ENCODE results near the gene CNTNAP2.

The CNTNAP2 gene

DNA sequence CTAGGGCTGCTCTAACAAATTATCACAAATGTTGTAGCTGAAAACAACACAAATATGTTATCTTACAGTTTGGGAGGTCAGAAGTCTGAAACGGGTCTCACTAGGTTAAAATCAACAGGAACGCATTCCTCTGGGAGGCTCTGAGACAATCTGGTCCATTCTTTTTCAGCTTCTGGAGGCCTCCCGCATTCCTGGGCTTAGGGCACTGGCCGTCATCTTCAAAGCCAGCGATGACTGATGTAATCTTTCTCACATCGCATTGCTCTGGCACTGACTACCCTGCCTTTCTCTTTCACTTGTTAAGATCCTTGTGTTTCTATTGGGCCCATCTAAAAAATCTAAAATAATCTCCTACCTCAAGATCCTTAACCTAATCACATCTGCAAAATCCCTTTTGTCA lies 1402.5 kb downstream of the CNTNAP2 start:
- no peak for DNase-seq (ENCODE audit: low read depth)

DNA sequence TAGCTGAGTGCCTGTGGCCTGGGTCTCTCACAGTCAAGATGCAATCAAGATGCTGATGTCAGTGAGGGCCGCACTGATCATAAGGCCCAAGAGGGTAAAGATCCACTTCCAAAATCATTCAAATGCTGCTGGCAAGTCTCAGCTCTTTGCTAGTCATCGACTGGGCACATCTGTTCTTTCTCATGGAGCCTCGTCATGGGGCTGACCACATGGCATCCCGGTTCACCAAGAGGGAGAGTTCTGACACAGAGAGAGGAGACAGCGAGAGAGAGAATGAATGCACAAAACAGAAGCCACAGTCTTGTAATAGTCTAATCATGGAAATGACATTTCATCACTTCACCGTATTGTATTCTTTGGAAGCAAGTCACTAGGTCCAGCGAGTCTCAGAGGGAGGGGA lies 1406.5 kb downstream of the CNTNAP2 start:
- H3K4me3 ChIP-seq (ENCODE audit: low read depth, low read length): no peak overlapping the region
- DNase-seq (ENCODE audit: low read depth): no peak

More for the DNA sequence above, 1402.5 kb downstream of the CNTNAP2 start:
- no peak overlapping the region for H3K4me3 ChIP-seq (ENCODE audit: low read depth, low read length)

DNA sequence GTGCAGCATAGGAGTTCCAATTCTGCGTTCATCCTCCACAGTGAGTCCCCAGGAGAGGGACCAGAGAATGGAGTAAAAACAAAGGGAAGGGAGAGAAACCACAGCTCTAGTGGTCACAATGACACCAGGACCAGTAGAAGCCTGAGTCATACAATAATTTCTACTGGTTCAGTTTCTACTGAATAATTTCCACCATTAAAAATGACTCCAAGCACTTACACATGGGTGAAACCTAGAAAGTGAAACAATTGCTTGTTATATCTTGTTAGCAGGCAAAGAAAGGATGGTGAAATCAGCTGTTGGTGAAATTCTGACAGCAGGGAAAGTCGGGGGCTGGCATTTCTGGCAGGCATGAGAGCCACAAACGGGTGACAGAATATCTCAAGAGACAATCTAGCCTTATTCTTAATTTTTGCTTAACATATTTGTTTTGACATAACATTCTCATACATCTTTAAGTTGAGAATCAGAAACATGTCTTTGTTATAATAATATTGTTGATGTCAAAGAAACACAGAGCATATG lies 1408.2 kb downstream of the CNTNAP2 start:
- DNase-seq (ENCODE audit: low read depth): no peak
- H3K4me3 ChIP-seq (ENCODE audit: low read depth, low read length): no peak overlapping the region

DNA sequence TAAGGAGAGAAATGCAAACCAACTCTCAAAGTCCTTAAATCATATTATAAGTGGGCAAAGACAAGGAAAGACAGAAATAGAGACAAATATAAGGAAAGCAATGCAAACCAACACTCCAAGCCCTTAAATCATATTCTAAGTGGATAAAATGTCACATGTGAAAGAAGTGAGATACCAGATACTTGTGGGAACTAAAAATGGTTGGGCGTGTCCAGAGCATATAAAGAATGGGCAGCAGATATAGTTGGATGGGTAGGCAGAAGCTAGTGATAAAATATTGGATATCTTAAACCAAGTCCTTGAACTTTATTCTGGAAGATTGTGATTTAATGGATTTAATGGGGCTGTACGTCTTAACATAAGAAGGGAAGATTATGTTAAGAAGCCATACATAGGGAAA lies 1408.7 kb downstream of the CNTNAP2 start:
- H3K4me3 ChIP-seq (ENCODE audit: low read depth, low read length): no peak overlapping the region
- DNase-seq (ENCODE audit: low read depth): no peak

DNA sequence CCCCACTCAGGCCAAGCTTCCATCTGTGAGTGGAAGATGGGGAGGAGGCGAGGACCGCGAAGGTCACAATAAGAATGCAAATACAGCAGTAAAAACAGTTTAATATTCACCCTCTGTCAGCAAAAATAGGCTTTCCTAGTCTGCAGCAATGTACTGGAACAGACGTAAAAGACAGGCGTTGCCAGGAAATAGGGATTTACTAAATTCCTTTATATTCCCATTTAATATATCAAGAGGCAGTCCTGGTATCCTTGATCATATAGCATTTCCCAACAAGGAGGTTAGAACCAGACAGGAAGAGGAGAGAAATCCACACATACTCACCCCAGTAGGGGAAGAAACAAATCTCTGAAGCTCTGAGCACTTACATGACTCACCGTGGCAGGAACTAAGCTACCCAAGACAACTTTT lies 1419.1 kb downstream of the CNTNAP2 start:
- no peak overlapping the region for H3K4me3 ChIP-seq (ENCODE audit: low read depth, low read length)
- DNase-seq (ENCODE audit: low read depth): peak; percentile 69

DNA sequence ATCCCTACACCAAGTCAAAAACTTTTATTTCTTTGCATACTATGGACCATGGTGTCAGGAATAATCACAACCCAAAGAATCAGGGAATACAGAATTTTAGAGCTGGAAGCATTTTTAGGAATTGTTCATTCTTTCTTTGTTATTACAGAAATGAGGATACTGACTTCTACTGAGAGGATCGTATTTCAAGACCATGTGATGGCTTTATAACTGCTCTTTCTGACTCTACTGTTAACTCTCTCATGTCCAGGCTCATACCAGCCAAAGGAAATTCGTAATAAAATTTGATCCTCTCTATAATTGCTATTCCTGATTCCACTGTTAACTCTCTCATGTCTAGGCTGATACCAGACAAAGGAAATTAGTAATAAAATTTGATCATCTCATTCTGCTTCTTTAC lies 1423.1 kb downstream of the CNTNAP2 start:
- no peak overlapping the region for H3K4me3 ChIP-seq (ENCODE audit: low read depth, low read length)
- no peak for DNase-seq (ENCODE audit: low read depth)

DNA sequence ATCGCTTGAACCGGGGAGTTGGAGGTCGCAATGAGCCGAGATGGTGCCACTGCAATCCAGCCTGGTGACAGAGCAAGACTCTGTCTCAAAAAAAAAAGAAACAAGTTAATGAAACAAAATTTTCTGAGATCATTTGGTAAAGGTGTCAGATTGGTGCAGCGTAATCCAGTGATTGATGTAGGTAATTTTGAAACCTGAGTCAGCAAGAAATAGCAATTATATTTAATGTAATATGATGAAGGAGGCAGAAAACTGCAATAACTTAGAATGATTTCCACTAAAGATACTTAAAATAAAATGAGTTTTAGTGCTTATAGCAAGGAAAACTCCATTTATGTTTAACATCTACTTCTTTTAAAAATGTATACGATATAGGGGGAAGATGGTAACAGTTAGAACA lies 1424.1 kb downstream of the CNTNAP2 start:
- H3K4me3 ChIP-seq (ENCODE audit: low read depth, low read length): no peak overlapping the region
- DNase-seq (ENCODE audit: low read depth): no peak

DNA sequence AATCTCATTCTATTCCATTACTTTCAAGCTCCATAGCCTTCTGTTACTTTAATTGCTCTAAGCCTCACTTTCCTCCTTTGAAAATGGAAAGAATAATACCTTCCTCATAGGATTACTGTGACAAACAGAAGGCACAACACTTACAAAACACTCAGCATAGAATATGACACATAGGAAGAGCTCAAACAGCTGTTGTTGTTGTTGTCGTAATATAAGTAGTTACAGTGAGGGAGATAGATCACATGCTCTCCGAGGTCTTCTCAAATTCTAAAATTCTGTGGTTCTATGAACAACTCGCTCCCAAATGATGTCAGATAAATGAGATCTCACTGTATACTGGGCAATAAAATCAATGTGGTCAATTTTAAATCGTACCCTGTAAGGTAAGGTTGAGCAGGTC lies 1424.7 kb downstream of the CNTNAP2 start:
- no peak overlapping the region for H3K4me3 ChIP-seq (ENCODE audit: low read depth, low read length)
- no peak for DNase-seq (ENCODE audit: low read depth)

DNA sequence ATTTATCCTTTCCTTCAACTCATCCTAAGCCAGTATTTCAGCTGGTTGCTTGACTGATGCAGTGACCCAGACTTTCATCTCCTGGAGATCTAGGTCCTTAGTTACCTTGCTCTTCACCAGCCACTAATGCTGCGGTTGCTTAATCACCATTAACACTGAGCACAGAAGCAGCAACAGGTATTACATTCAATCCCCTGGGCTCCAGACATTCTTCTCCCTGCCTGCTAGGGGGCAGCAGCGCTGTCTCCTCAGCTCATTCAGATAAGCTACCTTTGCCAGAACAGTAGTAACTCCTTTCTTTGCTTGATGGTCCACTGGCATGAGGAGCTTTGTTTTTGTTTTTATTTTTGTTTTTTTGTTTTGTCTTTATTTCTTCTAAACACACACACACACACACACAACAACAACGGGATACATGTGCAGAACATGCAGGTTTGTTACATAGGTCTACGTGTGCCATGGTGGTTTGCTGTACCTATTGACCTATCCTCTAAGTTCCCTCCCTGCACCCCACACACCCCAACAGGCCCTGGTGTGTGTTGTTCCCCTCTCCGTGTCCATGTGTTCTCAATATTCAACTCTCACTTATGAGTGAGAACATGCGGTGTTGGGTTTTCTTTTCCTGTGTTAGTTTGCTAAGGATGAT lies 1430.8 kb downstream of the CNTNAP2 start:
- H3K4me3 ChIP-seq (ENCODE audit: low read depth, low read length): no peak overlapping the region
- DNase-seq (ENCODE audit: low read depth): no peak

DNA sequence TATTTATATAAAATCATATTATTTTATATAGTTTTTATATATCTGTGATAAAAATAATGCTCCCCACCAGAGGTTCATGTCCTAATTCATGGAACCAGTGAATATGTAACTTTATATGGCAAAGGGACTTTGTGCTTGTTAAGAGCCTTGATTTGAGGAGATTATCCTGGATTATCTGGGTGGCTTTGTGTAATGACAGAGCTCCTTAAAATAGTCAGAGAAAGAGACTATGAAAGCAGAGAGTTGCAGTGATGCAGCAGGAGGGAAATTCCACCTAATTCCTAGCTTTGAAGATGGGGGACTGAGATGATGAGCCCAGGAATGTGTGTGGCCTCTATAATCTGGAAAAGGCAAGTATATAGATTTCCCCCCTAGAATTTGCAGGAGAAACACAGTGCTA lies 1439.7 kb downstream of the CNTNAP2 start:
- H3K4me3 ChIP-seq (ENCODE audit: low read depth, low read length): no peak overlapping the region
- no peak for DNase-seq (ENCODE audit: low read depth)

DNA sequence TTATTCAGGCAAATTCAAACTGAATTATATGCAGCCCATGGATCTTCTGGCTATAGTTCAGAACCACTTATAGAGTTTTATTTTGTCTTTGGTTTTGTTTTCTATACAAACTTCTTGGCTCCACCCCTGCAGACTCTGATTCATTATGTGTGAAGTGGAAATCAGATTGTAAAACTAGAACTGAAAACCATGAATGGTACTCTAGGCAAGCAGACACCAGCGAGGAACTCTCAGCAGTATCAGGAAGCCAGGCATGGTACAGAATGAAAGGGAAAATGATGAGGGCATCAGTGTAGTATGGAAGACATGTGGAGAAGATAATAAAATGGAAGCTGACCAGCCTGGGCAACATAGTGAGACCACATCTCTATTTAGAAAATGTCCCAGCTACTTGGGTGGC lies 1447.1 kb downstream of the CNTNAP2 start:
- no peak overlapping the region for H3K4me3 ChIP-seq (ENCODE audit: low read depth, low read length)
- DNase-seq (ENCODE audit: low read depth): no peak

DNA sequence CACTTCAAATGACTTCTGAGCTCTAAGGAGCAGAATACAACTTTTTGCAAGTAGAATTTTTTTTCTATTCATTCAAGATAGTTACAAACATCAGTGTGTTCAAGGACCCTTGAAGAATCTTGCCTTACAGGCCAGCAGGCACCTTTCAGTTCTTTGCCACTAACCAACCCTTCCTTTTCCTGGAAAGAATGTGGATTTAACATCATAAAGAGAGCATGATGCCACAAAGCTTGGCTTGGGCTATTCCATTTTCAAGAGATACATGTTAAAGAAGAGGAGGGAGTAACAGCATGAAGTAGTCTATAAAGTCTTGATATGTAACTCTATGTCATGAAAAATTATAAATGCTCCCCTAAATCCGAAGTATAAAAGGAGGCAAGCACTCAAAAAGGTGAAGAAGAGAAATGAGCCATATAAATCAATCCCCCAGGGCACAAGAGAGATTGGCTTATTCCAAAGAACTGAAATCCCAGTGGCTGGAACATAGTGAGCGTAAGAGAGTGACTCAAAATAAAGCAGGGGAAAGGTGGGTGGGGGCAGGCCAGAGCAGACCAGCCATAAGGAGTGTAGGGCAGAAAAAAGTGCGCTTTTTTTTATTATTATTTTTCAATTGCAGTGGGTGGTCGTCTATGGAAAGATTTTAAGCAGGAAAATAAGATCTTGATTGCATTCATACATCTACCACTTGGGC lies 1448.3 kb downstream of the CNTNAP2 start:
- no peak for DNase-seq (ENCODE audit: low read depth)
- H3K4me3 ChIP-seq (ENCODE audit: low read depth, low read length): no peak overlapping the region

DNA sequence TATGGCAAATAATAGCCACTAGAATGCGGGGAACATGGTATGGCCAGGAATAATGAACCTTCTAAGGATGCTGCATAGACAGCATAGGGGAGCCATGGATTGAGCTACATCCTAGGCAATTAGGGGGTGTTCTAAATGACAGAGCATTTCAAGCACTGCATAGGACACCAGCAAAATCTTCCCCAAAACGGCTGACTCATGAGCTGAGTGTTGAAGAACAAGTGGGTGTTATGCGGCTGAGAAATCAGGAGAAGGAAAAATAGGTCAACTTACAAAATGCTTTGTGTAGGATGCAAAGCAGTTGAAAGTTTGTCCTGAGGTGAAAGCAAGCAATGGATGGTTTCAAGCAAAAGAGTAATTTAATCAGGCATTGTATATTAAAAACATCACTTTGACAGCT lies 1450.4 kb downstream of the CNTNAP2 start:
- no peak for DNase-seq (ENCODE audit: low read depth)
- no peak overlapping the region for H3K4me3 ChIP-seq (ENCODE audit: low read depth, low read length)

DNA sequence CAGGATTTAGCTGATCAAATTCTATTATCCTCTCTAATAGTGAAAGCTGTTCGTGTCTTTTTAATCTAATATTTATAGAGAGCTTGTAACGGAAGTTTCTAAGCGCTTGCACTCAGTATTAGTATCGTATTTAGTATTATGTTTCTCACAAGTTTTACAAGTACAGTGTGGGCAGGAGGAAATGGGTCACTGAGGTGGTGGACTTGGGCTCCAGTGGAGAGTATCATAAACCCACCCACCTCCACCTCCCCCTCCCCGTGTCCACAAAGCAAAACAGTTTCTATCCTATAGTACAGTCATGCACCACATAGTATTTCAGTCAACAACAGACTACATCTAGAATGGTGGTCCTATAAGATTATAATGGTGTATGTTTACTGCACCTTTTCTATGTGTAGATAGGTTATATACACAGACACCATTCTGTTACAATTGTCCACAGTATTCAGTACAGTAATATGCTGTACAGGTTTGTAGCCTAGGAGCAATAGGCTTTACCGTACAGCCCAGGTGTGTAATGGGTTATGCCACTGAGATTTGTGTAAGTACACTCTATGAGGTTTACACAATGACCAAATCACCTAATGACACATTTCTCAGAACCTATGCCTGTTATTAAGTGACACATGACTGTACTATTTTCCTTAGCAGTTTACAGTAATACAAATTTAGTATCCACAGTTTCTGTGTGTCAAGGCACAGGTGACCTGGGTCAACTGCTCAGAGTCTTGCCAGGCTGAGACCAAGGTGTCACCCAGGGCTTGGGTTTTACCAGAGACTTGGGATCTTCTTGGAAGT lies 1452.7 kb downstream of the CNTNAP2 start:
- no peak for DNase-seq (ENCODE audit: low read depth)
- no peak overlapping the region for H3K4me3 ChIP-seq (ENCODE audit: low read depth, low read length)

DNA sequence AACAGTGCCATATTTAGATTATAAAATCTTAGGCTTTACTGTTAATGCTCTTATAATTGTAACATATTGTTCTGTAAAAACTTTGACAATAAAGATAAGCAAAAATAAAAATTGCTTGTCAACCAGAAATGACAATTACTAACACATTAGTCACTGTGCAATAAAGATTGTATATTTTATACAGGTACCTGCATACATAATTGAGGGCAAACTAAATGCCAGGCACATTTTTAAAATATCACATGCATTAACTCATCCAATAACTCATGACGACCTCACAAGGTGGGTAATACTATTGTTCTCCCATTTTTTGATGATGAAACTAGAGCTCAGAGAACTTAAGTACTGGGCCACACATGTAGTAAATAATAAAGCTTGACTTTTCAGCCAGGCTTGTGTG lies 1453.8 kb downstream of the CNTNAP2 start:
- H3K4me3 ChIP-seq (ENCODE audit: low read depth, low read length): no peak overlapping the region
- DNase-seq (ENCODE audit: low read depth): no peak

DNA sequence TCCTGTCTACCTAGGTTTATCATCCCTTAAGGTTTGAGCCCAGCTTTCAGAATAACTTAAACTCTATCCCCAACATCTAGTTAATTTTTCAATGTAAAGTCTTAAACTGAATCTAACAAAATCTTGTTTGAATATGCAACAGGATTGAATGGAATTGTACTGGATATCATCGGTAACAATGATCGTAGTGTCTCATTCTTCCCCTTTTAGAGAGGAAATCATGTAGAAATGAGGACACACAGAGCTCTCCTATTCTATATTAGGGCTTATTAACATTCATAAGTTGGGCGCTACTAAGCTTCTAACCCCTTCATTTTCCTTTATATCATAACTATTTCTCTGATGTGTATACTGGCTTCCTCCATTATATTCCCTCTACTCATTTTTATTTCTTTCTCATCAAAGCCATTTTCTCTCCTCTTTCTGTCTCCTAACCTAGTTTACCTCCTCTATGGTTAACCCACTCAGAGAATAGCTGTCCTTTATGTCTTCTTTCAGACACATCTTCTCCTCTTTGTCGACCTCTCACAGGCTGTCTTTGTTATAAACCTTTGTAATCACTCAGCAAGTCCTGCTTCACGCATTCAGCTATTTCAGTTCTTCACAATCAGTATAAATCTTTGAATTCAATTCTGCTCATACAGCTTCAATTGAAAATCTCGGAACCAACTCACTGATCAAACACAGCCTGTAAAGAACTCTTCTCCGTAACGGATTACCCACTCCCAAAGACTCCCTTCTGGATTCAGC lies 1455.0 kb downstream of the CNTNAP2 start:
- no peak overlapping the region for H3K4me3 ChIP-seq (ENCODE audit: low read depth, low read length)
- DNase-seq (ENCODE audit: low read depth): no peak

DNA sequence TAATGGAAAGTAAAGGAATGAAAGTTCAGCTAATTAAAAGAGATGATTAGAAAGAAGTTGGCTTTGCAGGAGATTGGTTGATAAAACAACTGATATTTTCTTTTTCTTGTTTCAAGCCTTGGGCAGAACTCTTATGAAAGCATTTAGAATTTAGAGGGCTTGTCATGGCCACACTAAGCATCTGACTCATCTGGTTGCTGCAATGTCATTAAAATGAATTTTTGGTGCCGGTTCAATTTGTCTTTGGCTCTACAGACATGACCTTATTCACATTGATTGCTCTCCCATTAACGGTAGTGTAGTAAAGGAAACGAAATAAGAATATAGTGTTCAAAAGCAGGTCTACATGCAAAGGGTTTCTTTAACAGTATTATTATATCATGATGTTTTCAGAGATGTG lies 1461.6 kb downstream of the CNTNAP2 start:
- DNase-seq (ENCODE audit: low read depth): no peak
- no peak overlapping the region for H3K4me3 ChIP-seq (ENCODE audit: low read depth, low read length)

DNA sequence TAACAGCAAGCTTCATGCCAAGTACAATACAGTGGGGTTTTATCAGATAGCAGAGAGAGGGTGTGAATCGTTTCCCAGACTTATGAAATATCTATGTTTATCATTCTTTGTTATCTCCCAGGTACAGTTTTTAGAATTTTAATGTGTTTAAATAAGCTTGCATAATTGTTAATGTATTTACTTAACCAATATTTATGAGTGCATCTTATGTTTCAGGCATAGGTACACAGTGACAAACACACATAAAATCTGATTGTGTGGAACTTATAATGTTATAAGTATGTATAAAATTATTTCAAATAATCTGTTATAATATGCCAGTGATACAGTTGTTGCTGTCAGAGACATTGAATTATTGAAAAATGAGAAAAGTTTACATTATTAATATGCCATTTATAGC lies 1462.5 kb downstream of the CNTNAP2 start:
- H3K4me3 ChIP-seq (ENCODE audit: low read depth, low read length): no peak overlapping the region
- no peak for DNase-seq (ENCODE audit: low read depth)

DNA sequence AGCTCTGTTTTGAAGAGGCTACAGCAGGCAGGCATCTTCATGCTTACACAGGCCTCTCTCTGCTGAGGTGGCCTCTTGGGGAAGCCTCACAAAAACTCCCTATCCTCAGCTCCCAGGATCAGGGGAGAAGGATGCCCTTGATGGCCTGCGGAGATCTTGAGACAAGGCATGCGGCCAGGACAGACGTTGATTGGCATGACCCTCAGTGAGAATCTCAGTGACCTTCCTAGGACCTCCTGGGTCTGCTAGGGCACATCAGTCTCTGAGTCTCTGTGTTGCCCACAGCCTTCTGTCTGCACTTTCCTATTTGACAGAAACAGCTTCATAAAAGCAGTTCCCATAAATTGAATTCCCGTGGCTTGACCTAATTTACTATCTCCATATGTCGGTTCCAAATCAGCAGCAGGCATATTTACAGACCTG lies 1468.2 kb downstream of the CNTNAP2 start:
- DNase-seq (ENCODE audit: low read depth): no peak

DNA sequence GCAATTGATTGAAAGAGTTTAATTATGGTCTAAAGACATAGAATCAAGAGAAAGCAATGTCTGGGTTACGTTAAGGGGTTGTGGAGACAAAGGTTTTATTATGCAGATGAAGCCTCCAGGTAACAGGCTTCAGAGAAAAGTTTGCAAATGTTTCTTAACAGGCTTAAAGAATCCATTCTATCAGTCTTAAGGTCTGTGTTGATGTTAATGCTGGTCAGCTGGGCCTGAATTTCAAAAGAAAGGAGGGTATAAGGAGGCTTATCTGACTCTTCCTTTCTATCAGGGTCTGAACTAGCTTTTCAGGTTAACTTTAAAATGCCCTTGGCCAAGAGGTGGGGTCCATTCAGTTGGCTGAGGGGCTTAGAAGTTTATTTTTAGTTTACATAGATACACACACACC lies 1469.5 kb downstream of the CNTNAP2 start:
- H3K4me3 ChIP-seq (ENCODE audit: low read depth, low read length): no peak overlapping the region
- DNase-seq (ENCODE audit: low read depth): no peak

More for the DNA sequence above, 1468.2 kb downstream of the CNTNAP2 start:
- H3K4me3 ChIP-seq (ENCODE audit: low read depth, low read length): no peak overlapping the region

Data from skeletal muscle cell (primary cell).